CD4-positive, alpha-beta T cell treated with Interferon gamma for 1 hour (primary cell): ENCODE results near the gene ARHGAP15.
"Not testable (repeated sequence)": the region's sequence is repeated elsewhere in the genome, so short reads cannot be mapped to it uniquely, and the experiment has no call there.

Source experiments
- DNase-seq: peaks from one replicate; pipeline ENCODE4 v3.0.0-alpha.2; 2020

ARHGAP15 gene

DNA sequence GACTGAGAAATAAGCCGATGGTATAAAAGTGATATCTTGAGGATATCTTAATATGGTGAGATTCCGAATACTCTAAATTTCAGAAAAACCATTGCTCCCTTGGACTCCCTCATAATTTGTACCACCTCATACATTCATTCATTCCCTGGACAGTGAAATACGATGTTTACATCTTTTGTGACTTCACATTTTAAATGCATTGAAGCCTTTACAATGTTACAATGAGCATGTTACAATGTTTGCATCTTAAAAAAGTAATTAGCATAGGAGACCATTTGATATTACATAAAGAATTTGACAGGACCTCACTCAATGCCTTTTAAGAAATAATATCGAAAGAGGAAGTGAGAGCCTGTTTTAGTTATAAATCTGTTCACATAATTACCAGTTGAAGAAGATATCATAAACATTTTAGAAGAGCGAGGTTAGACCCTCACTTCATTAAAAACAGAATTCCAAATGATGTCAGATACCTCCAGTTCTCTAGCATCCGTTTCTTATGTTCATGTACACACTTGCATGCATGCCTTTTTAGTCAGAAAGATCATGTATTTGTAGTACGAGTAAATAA is 372.0 kb downstream of the ARHGAP15 start:
- DNase-seq = no peak

- DNase-seq = no peak
Measured at GRCh38 chr2:143503280-143503679, 374.1 kb downstream of the ARHGAP15 start.

GRCh38 chr2:143504397-143504796 is 375.2 kb downstream of the ARHGAP15 start:
- no peak for DNase-seq

GRCh38 chr2:143505542-143505941 is 376.3 kb downstream of the ARHGAP15 start:
- no peak for DNase-seq

GRCh38 chr2:143513081-143513480 is 383.9 kb downstream of the ARHGAP15 start:
- no peak for DNase-seq

- no peak for DNase-seq
Measured at GRCh38 chr2:143514413-143514812, 385.2 kb downstream of the ARHGAP15 start.

GRCh38 chr2:143515318-143515717 is 386.1 kb downstream of the ARHGAP15 start:
- DNase-seq = no peak

DNA sequence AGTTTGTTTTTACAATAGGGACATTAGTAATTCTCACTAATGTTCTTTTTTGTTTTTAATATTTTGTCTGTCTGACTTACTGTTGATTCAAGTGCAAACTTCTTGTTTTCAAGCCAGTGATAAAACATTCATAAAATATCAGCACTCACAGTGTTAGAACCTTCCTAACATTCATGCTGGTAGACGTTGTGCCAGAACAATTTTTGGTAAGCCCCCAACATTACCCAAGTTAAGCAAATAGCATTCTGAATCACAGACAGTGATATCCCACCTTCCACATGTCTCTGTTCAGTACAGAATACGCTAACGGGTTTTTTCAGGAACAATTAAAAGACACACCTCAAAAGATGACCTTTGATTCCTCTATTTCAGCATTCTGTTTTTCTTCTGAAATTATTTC is 390.3 kb downstream of the ARHGAP15 start:
- no peak for DNase-seq

DNA sequence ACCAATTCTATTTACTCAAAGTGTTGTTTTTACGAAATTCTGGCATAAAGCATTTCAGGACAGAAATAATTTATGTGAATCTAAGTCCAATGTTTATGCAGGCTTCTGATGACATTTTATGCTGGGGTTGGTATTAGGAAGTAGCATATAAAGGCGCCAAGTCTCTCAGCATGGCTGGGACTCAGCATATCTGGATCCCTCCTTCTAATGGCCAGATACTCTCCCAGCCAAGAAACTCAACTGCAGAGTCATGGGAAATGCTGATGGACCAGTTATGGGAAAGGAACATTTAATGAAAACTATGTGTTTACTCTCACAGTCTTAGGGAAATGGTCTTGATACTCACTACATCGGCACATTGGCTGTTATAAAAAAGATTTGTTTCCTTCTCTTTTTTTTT is 392.2 kb downstream of the ARHGAP15 start:
- DNase-seq = no peak

DNA sequence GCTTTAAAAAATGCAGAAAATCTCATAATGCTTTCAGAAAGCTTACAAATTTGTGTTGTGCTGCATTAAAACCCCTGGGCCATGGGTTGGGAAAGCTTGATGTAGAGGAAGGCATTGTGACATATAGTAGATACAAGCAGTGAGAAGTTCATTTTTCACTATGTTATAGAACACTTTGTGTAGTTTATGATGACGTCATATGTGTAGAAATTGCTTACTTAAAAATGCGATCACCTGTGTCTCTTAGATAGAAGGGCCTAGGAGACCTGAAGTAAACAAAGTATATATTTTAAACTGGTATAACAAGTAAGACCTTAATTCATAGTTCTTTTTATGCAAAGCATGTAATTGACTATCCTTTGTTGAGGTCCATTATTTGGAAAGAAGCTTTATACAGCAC is 393.5 kb downstream of the ARHGAP15 start:
- DNase-seq = no peak

DNA sequence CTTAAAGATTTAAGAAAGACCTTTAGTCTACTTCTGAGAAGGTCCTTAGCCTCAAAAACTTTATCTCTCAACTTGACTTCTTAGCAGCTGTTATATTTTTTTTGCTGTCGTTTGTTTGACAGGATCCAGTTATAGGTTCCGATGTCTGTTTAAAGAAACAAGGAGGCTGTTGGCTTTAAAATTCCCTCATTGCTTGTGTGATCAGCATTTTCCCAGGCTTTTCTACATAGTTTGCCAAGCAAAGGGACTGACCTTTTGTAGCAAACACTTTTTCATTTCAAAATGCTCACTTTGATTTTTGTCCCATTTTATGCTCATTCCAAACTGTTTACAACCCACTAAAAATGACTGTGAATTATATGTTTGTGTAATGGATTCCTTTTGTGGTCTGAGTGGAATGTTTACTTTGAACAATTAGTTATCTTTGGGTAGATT is 394.9 kb downstream of the ARHGAP15 start:
- DNase-seq = no peak

DNA sequence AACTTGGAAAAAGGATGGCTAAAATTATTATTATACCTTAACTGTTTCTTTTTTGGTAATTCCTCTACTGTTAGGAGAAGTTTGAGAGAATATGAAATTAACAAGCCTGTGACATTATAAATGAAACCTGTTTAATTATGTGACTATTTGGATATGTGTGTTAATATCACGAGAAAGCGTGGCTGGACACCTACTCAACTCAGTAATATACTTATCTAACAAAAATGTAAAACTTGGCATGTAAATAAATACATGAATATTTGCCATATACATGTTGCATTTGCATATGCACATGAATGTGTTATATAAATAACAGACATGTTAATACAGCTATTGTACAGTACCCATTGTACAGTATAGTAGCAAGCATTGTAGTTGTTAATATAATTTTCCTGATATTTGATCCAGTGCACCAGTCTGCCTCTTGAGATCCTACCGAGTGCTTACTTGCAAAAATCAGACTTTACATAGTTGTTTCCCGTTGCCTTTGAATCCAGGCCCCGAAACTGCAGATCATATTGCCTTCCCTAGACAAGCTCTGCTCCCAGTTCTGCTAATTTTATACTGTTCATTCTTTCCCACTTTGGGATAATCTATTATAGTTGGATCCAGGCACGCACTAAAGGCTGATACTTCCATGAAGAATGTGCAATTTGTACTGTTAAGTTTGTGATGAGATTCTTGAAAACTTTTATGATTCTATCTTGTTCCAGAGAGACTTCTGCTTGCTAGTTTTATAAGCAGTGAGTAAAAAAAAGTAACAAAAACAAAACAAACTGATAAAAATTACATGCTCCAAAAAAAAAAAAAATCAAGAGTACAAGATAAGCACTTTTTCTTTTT is 395.6 kb downstream of the ARHGAP15 start:
- DNase-seq = no peak

- DNase-seq = no peak
Measured at GRCh38 chr2:143525402-143525860, 396.2 kb downstream of the ARHGAP15 start.

DNA sequence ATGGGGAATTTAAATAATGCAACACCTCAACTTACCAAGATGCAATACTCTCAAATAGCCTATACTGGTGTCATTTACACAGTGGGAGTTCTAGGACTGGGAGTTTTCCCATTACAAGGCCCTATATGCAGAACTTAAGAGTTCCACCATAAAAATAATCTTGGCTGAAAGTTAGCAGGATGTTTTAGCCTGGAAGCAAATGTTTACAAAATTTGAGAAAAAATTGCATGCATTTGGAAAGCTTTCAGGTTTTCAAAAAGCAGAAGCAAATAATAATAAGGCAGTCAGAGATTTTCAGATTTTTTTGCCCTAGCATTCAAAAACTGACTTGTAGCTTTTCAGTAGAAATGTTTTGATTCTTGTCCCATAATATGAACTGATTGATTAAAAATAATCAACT is 397.3 kb downstream of the ARHGAP15 start:
- DNase-seq = no peak

GRCh38 chr2:143528021-143528420 is 398.8 kb downstream of the ARHGAP15 start:
- DNase-seq = no peak

- DNase-seq = no peak
Measured at GRCh38 chr2:143529118-143529720, 400.0 kb downstream of the ARHGAP15 start.

DNA sequence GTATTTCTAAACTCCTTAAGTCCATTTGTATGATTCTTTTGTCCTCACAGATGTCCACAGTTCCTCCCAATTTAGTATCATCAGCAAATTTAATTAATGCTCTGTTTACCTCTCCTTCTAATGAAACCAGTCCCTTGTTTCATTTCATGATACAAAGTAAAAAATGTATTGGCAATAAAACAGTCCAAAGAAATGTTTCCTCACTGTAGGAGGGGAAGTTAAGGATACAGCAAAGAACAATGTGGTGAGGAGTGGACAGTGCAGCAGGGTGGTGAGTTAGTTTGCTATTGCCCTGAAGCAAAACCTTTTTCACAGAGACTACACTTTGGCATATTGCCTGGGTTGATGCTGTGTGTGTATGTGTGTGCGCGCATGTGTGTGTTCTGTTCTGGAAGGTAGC is 401.5 kb downstream of the ARHGAP15 start:
- no peak for DNase-seq

GRCh38 chr2:143532061-143532460 is 402.8 kb downstream of the ARHGAP15 start:
- DNase-seq = no peak

DNA sequence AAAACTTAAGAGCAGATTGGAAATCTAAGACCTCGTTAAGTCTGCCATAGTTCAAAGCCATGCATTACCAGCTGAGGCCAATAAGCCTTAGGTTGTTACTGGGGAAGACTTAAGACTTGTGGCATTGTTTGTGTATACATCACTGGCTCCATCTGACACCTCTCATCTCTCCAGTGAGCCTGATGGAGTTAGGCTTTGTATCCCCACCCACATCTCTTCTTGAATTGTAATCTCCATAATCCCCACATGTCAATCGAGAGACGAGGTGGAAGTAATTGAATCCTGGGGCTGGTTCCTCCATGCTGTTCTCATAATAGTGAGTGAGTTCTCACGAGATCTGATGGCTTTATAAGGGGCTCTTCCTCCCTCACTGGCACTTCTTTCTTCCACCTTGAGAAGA is 404.6 kb downstream of the ARHGAP15 start:
- DNase-seq = no peak

DNA sequence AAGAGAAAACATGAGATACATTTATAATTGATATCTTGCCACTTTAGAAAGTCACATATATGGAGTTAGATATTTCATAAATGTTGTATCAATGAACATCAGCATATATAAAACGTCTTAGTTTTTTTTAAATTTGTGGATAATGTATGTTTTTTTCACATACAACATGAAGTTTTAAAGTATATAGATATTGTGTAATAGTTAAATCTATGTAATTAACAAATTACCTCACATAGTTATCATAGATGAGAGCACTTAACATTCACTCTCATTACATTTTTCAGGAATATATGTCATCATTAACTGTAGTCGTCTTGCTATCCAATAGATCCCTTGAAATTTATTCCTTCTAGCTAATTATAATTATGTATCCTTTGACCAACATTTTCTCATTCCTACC is 406.6 kb downstream of the ARHGAP15 start:
- no peak for DNase-seq

GRCh38 chr2:143541899-143542298 is 412.7 kb downstream of the ARHGAP15 start:
- not testable (repeated sequence) for DNase-seq

GRCh38 chr2:143545059-143545948 is 416.1 kb downstream of the ARHGAP15 start:
- no peak for DNase-seq

GRCh38 chr2:143545949-143546255 is 416.7 kb downstream of the ARHGAP15 start:
- no peak for DNase-seq
